Immature natural killer cell (primary cell): Measurements from ENCODE around the gene MCRIP2. TPM values are rescaled to one million over a fixed set of nuclear protein-coding genes. Genes with fewer than 3 reads are reported as not detected.

Source experiments
- DNase-seq, 3 donors: peaks; one replicate each; pipeline ENCODE4 v3.0.0; 2022; ENCODE audit warnings: mixed read lengths in 1 of 3
- H3K27ac Mint-ChIP-seq, 6 donors: one replicate each; pipeline ENCODE4 v1.8.0; 2020; ENCODE audit warnings: mixed read lengths in 6 of 6, mild to moderate bottlenecking in 5 of 6, inconsistent platforms in 4 of 6, moderate library complexity in 3 of 6
- H3K27me3 Mint-ChIP-seq, 3 donors: one replicate each; pipeline ENCODE4 v1.8.0; 2020 to 2021; ENCODE audit warnings: low read depth in 3 of 3, mild to moderate bottlenecking in 3 of 3, mixed read lengths in 3 of 3, moderate library complexity in 3 of 3, inconsistent platforms in 1 of 3
- H3K36me3 Mint-ChIP-seq, 3 donors: one replicate each; pipeline ENCODE4 v1.8.0; 2020; ENCODE audit warnings: mixed read lengths in 3 of 3, inconsistent platforms in 2 of 3, mild to moderate bottlenecking in 2 of 3
- H3K4me1 Mint-ChIP-seq, 2 donors: one replicate each; pipeline ENCODE4 v1.8.0; 2020; ENCODE audit warnings: inconsistent platforms in 2 of 2, mild to moderate bottlenecking in 2 of 2, mixed read lengths in 2 of 2, moderate library complexity in 1 of 2
- H3K4me3 Mint-ChIP-seq, 5 donors: one replicate each; pipeline ENCODE4 v1.8.0; 2020; ENCODE audit warnings: mild to moderate bottlenecking in 5 of 5, mixed read lengths in 5 of 5, inconsistent platforms in 3 of 5, moderate library complexity in 3 of 5
- H3K9me3 Mint-ChIP-seq, 6 donors: one replicate each; pipeline ENCODE4 v1.8.0; 2020; ENCODE audit warnings: mild to moderate bottlenecking in 6 of 6, mixed read lengths in 6 of 6, inconsistent platforms in 4 of 6, moderate library complexity in 3 of 6
- polyA plus RNA-seq, 3 donors: library from polyadenylated mRNA; unstranded; fragments of 300-500 nt; fragmentation: Illumina TruSeq; gene quantifications; one replicate each; pipeline ENCODE4 v1.2.3, GENCODE V29; 2021

MCRIP2 gene
- polyA plus RNA-seq, 3 donors from 2014 or later = 16.8 to 36.3 (median 22.8) TPM

DNA sequence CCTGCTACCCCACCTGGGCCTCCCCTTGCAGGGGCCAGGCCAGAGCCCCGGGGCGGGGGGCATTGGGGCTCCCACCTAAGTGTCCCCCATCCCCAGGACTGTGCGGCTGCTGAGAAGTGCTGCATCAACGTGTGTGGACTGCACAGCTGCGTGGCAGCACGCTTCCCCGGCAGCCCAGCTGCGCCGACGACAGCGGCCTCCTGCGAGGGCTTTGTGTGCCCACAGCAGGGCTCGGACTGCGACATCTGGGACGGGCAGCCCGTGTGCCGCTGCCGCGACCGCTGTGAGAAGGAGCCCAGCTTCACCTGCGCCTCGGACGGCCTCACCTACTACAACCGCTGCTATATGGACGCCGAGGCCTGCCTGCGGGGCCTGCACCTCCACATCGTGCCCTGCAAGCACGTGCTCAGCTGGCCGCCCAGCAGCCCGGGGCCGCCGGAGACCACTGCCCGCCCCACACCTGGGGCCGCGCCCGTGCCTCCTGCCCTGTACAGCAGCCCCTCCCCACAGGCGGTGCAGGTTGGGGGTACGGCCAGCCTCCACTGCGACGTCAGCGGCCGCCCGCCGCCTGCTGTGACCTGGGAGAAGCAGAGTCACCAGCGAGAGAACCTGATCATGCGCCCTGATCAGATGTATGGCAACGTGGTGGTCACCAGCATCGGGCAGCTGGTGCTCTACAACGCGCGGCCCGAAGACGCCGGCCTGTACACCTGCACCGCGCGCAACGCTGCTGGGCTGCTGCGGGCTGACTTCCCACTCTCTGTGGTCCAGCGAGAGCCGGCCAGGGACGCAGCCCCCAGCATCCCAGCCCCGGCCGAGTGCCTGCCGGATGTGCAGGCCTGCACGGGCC, 8.9 kb upstream of the MCRIP2 start:
- Mint-ChIP-seq H3K27ac (no peak overlapping the region), H3K9me3 (peaks cover 0 to 2% (median 0%) of the 10 kb centered on the region in 6 donors), H3K36me3 (peaks cover 0 to 5% (median 0%) of the 10 kb centered on the region in 3 donors), H3K4me1 (peaks cover 0 to 7% of the 10 kb centered on the region in 2 donors), H3K4me3 (no peak overlapping the region), H3K27me3 (peaks cover 7 to 9% (median 8%) of the 10 kb centered on the region in 3 donors)
- no peak for DNase-seq

DNA sequence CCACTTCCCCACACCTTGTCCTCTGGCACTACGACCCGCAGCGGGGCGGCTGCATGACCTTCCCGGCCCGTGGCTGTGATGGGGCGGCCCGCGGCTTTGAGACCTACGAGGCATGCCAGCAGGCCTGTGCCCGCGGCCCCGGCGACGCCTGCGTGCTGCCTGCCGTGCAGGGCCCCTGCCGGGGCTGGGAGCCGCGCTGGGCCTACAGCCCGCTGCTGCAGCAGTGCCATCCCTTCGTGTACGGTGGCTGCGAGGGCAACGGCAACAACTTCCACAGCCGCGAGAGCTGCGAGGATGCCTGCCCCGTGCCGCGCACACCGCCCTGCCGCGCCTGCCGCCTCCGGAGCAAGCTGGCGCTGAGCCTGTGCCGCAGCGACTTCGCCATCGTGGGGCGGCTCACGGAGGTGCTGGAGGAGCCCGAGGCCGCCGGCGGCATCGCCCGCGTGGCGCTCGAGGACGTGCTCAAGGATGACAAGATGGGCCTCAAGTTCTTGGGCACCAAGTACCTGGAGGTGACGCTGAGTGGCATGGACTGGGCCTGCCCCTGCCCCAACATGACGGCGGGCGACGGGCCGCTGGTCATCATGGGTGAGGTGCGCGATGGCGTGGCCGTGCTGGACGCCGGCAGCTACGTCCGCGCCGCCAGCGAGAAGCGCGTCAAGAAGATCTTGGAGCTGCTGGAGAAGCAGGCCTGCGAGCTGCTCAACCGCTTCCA, 8.1 kb upstream of the MCRIP2 start:
- H3K4me3 Mint-ChIP-seq = no peak overlapping the region
- DNase-seq = no peak

DNA sequence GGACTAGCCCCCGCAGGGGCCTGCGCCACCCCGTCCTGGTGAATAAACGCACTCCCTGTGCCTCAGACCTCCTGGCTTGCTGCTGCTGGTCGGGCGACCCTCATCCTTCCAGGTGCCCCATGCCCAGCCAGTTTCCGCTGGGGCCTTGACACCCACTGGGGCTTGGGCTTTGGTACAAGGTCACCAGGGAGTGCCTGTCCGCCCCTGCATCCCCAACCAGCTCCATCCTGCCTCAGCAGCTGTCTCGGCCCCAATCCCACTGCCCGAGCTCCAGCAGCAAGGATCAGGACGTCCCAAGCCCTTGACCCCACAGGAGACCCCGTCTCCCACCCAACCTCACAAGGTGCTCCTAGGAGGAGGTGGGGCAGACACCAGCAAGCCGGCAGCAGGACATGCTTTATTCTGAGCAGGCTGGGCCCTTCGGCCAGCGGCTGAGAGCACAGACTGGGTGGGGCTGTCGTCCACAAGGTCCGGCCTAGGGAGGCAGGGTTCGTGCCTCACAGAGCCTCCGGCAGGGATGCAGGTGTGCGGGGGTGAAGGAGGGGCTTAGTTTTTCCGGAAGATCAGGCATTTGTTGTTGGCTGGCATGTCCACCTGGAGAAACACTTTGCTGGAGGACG, 7.5 kb upstream of the MCRIP2 start:
- DNase-seq = no peak
- Mint-ChIP-seq H3K27me3 (peaks cover 8 to 10% (median 9%) of the 10 kb centered on the region in 3 donors), H3K36me3 (no peaks in the 10 kb centered on the region), H3K27ac (no peak overlapping the region), H3K4me3 (peak overlapping the region in 4 of 5 donors; percentile 14 to 64 (median 46)), H3K9me3 (peaks cover 0 to 2% (median 0%) of the 10 kb centered on the region in 6 donors), H3K4me1 (peaks cover 0 to 9% of the 10 kb centered on the region in 2 donors)

More for the DNA sequence above, 8.1 kb upstream of the MCRIP2 start:
- Mint-ChIP-seq H3K9me3 (peaks cover 0 to 2% (median 0%) of the 10 kb centered on the region in 6 donors), H3K27me3 (peaks cover 8 to 10% (median 9%) of the 10 kb centered on the region in 3 donors), H3K36me3 (peaks cover 0 to 5% (median 0%) of the 10 kb centered on the region in 3 donors), H3K27ac (no peak overlapping the region), H3K4me1 (peaks cover 0 to 9% of the 10 kb centered on the region in 2 donors)

DNA sequence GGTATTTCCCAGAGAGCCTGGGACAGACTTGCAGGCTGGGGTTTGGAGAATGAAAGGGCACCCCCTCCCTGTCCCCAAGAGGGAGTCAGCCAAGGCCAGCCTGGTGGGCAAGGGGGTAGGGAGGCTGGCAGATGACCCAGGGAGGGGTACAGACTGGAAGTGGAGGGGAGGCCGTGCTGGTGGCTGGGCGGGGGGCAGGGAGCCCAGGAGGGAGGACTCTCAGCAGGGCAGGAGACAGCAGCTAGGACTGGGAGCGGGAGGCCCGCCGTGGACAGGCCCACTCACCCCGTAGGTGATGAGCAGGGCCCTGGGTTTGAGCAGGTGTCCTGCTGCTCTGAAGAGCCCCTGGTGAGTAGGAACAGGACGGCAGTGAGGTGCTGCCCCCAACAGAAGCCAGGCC, 6.6 kb upstream of the MCRIP2 start:
- Mint-ChIP-seq H3K9me3 (peaks cover 0 to 2% (median 0%) of the 10 kb centered on the region in 6 donors), H3K27ac (no peak overlapping the region), H3K36me3 (no peaks in the 10 kb centered on the region), H3K4me3 (peak overlapping the region; percentile 20 to 75 (median 52)), H3K4me1 (peaks cover 0 to 9% of the 10 kb centered on the region in 2 donors), H3K27me3 (peaks cover 8 to 10% (median 9%) of the 10 kb centered on the region in 3 donors)
- DNase-seq = no peak

DNA sequence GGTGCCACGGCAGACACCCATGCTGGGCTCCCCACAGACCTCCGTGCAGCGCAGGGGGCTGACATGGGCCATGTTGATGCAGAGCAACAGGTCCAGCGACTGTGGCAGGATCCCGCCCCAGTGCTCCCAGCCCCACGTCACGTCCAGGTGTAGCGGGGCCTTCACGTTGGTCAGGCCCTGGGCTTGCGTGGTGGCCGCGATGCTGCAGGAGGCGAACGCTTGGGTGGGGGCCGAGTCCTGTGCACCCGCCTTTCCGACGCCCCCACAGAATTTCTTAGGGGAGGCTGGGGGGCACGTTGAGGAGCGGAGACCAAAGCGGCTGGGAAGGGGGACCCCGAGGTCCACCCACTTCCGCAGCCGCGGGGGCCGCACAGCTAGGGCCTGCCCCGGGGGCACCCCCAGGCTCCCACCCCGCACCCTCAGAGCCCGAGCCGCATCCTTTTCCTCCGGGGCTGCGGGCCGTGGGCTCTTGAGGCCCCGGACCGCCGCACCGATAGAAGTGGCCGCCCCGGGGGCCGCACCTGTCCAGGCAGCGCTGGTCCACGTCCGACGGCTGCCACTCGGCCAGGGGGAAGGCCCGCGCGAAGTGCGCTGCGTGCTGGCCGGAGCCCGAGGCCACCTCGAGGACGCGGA, 5.9 kb upstream of the MCRIP2 start:
- Mint-ChIP-seq H3K36me3 (no peaks in the 10 kb centered on the region), H3K9me3 (peaks cover 0 to 2% (median 0%) of the 10 kb centered on the region in 6 donors), H3K27me3 (peaks cover 8 to 10% (median 9%) of the 10 kb centered on the region in 3 donors), H3K4me3 (peak overlapping the region; percentile 18 to 98 (median 38)), H3K27ac (peak overlapping the region in 1 of 6 donors; percentile 94), H3K4me1 (peaks cover 0 to 12% of the 10 kb centered on the region in 2 donors)
- peak in 1 of 3 donors; percentile 11 for DNase-seq

DNA sequence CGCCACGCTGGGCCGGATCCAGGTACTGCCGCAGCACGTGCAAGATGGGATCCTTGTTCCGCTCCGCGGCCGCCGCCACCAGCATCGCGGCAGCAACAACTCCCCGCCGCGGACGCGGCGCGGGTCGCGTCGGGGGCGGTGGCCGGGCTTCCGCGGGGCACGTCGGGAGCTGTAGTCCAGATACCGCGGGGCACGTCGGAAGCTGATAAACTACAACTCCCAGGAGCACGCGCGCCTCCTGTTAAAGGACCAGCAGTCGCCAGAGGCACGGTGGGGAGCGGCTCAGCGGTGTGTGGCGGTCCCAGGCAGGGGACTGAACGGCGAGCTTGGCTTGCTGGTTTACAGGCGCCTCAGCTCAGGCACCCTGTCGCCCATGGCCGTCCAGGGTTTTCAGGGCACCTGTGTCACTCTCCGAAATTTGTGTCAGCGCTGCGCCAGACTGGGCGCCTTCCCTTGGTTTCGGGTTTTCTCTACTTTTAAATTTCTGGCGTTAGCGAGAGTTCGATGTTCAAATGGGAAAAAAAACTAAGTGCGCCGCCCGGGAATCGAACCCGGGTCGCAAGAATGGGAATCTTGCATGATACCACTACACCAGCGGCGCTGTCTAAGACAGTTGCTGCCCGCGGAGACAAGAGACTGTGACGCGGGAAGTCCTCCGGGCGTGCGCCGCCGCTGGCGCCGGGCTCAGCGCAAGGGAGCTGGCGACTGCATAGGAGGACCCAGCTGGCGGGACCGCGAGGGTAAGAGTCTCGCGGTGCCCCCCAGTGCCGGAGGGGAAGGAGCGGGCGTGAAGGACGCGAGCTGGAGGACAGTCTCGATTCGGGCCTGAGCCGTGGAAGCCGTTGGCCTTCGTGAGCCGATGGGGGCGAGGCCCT, 5.2 kb upstream of the MCRIP2 start, which contains the start of gene METTL26:
Gene METTL26, minus strand, starts transcription at position 100 of the 875 bp plus-strand sequence. Its CDS starts 15 bp downstream, at position 85.
- H3K9me3 Mint-ChIP-seq = peaks cover 0 to 2% (median 0%) of the 10 kb centered on the region in 6 donors
- DNase-seq = peak; percentile 92
- no peaks in the 10 kb centered on the region for H3K36me3 Mint-ChIP-seq
- peaks cover 0 to 13% of the 10 kb centered on the region in 2 donors for H3K4me1 Mint-ChIP-seq
- peaks cover 8 to 10% (median 9%) of the 10 kb centered on the region in 3 donors for H3K27me3 Mint-ChIP-seq
- H3K4me3 Mint-ChIP-seq = peak within 1 kb of the TSS; percentile 95 to 99 (median 98)
- H3K27ac Mint-ChIP-seq = peak within 1 kb of the TSS; percentile 90 to 98 (median 96)

DNA sequence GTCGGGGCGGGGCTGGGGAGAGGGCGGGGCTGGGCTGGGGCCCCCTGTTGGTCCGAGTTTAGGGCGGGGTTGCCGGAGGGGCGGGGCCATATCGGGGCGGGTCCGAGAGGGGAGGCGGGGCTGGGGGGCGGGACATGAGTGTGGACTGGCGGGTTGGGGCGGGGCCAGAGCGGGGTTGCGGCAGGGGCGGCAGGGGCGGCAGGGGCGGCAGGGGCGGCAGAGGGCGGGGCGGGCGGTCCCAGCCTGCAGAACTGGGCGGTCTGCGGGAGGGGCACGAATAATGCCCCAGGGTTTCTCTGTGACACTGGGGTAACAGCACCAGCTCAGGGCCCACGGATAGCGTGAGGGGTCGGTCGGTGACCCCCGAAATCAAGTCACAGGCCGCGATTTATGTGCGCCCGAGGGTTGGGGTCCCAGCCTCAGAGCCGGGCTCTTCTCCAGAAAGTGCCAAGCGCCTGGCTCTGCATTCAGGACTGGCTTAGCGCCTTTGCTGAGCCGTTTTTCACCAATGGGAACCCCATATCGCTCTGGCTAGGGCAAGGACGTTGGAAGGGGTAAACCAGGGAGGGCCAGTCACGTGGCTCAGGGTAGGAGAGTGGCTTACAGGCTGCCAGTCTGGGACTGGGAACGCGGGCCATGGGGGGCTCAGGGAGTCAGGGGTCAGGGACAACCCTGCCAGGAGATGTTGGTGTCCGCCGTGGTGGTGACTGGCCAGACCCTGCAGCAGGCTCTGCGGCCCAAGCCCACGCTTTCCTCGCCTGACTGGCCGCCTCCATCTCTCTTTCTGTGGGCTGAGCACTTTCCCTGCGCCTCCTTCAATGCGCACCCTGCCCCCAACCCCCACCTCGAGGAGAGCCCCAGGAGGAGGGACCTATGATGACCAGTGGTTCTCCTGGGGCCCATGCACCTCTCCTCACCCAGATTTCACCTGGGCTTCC, 4.3 kb upstream of the MCRIP2 start:
- Mint-ChIP-seq H3K36me3 (no peaks in the 10 kb centered on the region), H3K9me3 (peaks cover 0 to 2% (median 0%) of the 10 kb centered on the region in 6 donors), H3K27me3 (peaks cover 8 to 10% (median 9%) of the 10 kb centered on the region in 3 donors), H3K4me1 (peaks cover 0 to 13% of the 10 kb centered on the region in 2 donors), H3K27ac (peak overlapping the region; percentile 17 to 98 (median 96)), H3K4me3 (peak overlapping the region; percentile 95 to 99 (median 98))
- no peak for DNase-seq

DNA sequence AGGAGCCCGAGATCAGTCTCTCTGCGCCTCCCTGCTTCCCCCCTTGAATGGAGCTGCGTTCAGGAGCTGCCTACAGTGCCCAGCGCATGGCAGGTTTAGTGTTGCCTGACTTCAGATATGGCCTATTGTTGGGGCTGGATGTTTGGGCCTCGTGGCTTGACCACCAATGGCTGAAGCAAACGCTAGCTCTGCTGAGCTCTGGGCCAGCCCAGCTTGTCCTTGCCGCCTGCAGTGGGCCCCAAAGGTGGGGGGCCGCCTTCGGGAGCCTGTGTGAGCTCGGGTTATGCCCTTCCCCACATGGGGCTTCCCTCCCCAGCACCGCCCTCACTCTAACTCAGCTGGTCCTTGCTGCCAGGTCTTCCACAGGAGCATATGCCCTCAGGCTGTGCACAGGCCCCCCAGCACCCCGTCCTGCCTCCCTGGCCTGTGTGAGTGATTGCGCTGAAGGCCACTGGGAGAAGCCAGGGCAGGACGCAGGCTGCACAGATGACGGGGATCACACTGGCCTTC, 3.5 kb upstream of the MCRIP2 start:
- Mint-ChIP-seq H3K4me1 (peaks cover 0 to 16% of the 10 kb centered on the region in 2 donors), H3K27me3 (peaks cover 8 to 10% (median 9%) of the 10 kb centered on the region in 3 donors), H3K9me3 (peaks cover 0 to 2% (median 0%) of the 10 kb centered on the region in 6 donors), H3K36me3 (no peaks in the 10 kb centered on the region), H3K4me3 (peak overlapping the region in 3 of 5 donors; percentile 32 to 60 (median 58)), H3K27ac (peak overlapping the region in 1 of 6 donors; percentile 45)
- DNase-seq = no peak

DNA sequence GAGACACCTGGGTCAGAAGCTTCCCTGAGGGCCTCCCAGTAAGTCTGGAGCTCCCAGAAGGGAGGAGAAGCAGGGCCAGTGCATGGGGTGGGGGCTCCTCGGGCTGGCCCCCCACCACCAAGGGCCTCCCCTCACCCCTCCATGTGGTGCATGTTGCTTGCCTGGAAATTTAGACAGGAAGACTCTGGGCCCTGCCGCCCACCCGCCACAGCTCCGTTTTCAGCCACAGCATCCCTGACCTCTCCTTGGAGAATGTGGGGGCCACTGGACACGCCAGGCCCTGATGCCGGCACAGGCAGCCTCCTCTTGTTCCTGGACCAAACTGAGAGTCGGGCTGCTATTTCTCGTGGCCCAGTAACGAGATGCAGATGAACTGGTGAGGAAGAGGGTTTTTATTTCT, 2.8 kb upstream of the MCRIP2 start:
- peaks cover 0 to 2% (median 0%) of the 10 kb centered on the region in 6 donors for H3K9me3 Mint-ChIP-seq
- H3K27ac Mint-ChIP-seq = no peak overlapping the region
- peak overlapping the region in 1 of 5 donors; percentile 36 for H3K4me3 Mint-ChIP-seq
- DNase-seq = no peak
- H3K4me1 Mint-ChIP-seq = peaks cover 0 to 16% of the 10 kb centered on the region in 2 donors
- H3K27me3 Mint-ChIP-seq = peaks cover 8 to 10% (median 9%) of the 10 kb centered on the region in 3 donors
- H3K36me3 Mint-ChIP-seq = no peaks in the 10 kb centered on the region

DNA sequence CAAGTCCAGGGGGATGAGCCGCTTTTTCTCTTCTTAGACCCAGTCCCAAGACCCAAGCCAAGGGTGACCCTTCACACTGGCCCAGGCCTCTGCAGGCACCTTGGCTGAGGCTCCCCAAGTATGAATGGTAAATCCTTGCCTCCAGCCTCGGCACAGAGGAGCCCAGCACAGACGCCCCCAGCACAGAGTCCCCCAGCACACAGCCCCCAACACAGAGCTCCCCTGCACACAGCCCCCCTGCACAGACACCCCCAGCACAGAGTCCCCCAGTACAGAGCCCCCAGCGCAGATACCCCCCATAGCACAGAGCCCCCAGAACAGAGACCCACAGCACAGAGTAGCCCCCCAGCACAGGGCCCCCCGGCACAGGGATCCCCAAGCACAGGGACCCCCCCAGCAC, 1.0 kb upstream of the MCRIP2 start:
- Mint-ChIP-seq H3K27ac (no peak overlapping the region), H3K36me3 (no peaks in the 10 kb centered on the region), H3K9me3 (peaks cover 0 to 2% (median 0%) of the 10 kb centered on the region in 6 donors), H3K4me1 (peaks cover 0 to 17% of the 10 kb centered on the region in 2 donors), H3K27me3 (peaks cover 8 to 10% (median 9%) of the 10 kb centered on the region in 3 donors), H3K4me3 (peak overlapping the region; percentile 20 to 77 (median 57))
- no peak for DNase-seq
